ENCODE data around the gene ZNF385D.
A peak's percentile ranks its signal among the peaks of the same experiment; 100 is the strongest.

Gene ZNF385D

GRCh38 chr3:21750831-21751391, at the start of gene ZNF385D:
ZNF385D (minus strand) TSS chr3:21751210; CDS start chr3:21750916, 294 bp downstream.
- no peak for DNase-seq

GRCh38 chr3:21798356-21799088, 47.5 kb upstream of the ZNF385D start:
- DNase-seq: no peak

GRCh38 chr3:21795921-21796320, 44.9 kb upstream of the ZNF385D start:
- DNase-seq: no peak

GRCh38 chr3:21795152-21795837, 44.3 kb upstream of the ZNF385D start:
- DNase-seq: no peak

- DNase-seq: no peak
Observed at GRCh38 chr3:21794291-21794690, 43.3 kb upstream of the ZNF385D start.

GRCh38 chr3:21792176-21792575, 41.2 kb upstream of the ZNF385D start:
- no peak for DNase-seq

GRCh38 chr3:21791356-21791755, 40.3 kb upstream of the ZNF385D start:
- DNase-seq: no peak

GRCh38 chr3:21790466-21790865, 39.5 kb upstream of the ZNF385D start:
- DNase-seq: no peak

GRCh38 chr3:21789730-21790129, 38.7 kb upstream of the ZNF385D start:
- no peak for DNase-seq

GRCh38 chr3:21786438-21786797, 35.4 kb upstream of the ZNF385D start:
- DNase-seq: no peak

- DNase-seq: no peak
Observed at GRCh38 chr3:21785765-21786437, 34.9 kb upstream of the ZNF385D start.

GRCh38 chr3:21783839-21784238, 32.8 kb upstream of the ZNF385D start:
- no peak for DNase-seq

- DNase-seq: no peak
Observed at GRCh38 chr3:21781355-21781754, 30.3 kb upstream of the ZNF385D start.

GRCh38 chr3:21779909-21780308, 28.9 kb upstream of the ZNF385D start:
- DNase-seq: no peak

GRCh38 chr3:21778715-21779114, 27.7 kb upstream of the ZNF385D start:
- no peak for DNase-seq

- DNase-seq: no peak
Observed at GRCh38 chr3:21777821-21778220, 26.8 kb upstream of the ZNF385D start.

GRCh38 chr3:21766002-21766401, 15.0 kb upstream of the ZNF385D start:
- DNase-seq: no peak

GRCh38 chr3:21755896-21756295, 4.9 kb upstream of the ZNF385D start:
- DNase-seq: no peak

GRCh38 chr3:21754839-21755238, 3.8 kb upstream of the ZNF385D start:
- DNase-seq: no peak

- DNase-seq: peak; percentile 23
Observed at GRCh38 chr3:21752749-21753347, 1.8 kb upstream of the ZNF385D start.

GRCh38 chr3:21751886-21752285, 876 bp upstream of the ZNF385D start:
- no peak for DNase-seq

- DNase-seq: no peak
Observed at GRCh38 chr3:21750080-21750696, 822 bp downstream of the ZNF385D start.
